CD14-positive monocyte (primary cell): Measurements from ENCODE around the gene SEZ6L. TPM values are rescaled to one million over a fixed set of nuclear protein-coding genes. Genes with fewer than 3 reads are reported as not detected.

ENCODE experiments used
- DNase-seq, 3 donors: peaks; one replicate each; pipeline ENCODE4 v3.0.0-alpha.2; 2011 to 2022
- H2AFZ ChIP-seq: 2 replicates; pipeline ENCODE4 v1.6.0; 2012; ENCODE audit warnings: mild to moderate bottlenecking, low read depth, low read length, inconsistent platforms; ENCODE audit not compliant: insufficient read depth, poor library complexity, severe bottlenecking
- H3K27ac ChIP-seq, 2 donors: 1 replicate in 1 of 2; 2 replicates in 1 of 2; pipeline ENCODE4 v1.5.1; 2012 to 2013; ENCODE audit warnings: low read length in 2 of 2, control low read depth in 1 of 2, inconsistent platforms in 1 of 2, low read depth in 1 of 2, mild to moderate bottlenecking in 1 of 2
- H3K27me3 ChIP-seq, 2 donors: one replicate each; pipeline versions ENCODE4 v1.6.0 to v1.6.1; 2011 to 2013; ENCODE audit warnings: low read length in 2 of 2; ENCODE audit not compliant: control insufficient read depth in 2 of 2, insufficient read depth in 2 of 2
- H3K36me3 ChIP-seq, 2 donors: replicated peaks in 1 of 2; 1 replicate in 1 of 2; 2 replicates in 1 of 2; pipeline versions ENCODE4 v1.5.1 to v1.6.1; 2012 to 2013; ENCODE audit warnings: low read length in 2 of 2, control low read depth in 1 of 2, inconsistent platforms in 1 of 2, mild to moderate bottlenecking in 1 of 2; ENCODE audit not compliant: insufficient read depth in 2 of 2, control insufficient read depth in 1 of 2
- H3K4me1 ChIP-seq, 2 donors: 1 replicate in 1 of 2; 2 replicates in 1 of 2; pipeline versions ENCODE4 v1.5.1 to v1.6.1; 2012 to 2013; ENCODE audit warnings: low read length in 2 of 2, control low read depth in 1 of 2, inconsistent platforms in 1 of 2, mild to moderate bottlenecking in 1 of 2, moderate library complexity in 1 of 2; ENCODE audit not compliant: insufficient read depth in 2 of 2, control insufficient read depth in 1 of 2
- H3K4me2 ChIP-seq: replicated peaks from 2 replicates; pipeline ENCODE3; 2012; ENCODE audit warnings: low read length, moderate library complexity, mild to moderate bottlenecking; ENCODE audit not compliant: poor library complexity, severe bottlenecking; ENCODE audit errors: extremely low read depth
- H3K4me3 ChIP-seq, 3 experiments: fragments of 200-600 bp in 1 of 3; sonication (generic) in 1 of 3; replicated peaks in 1 of 3; 1 replicate in 2 of 3; 2 replicates in 1 of 3; pipeline ENCODE4 v1.5.1; 2011 to 2013; ENCODE audit warnings: low read length in 3 of 3, mild to moderate bottlenecking in 3 of 3, control low read depth in 2 of 3, low read depth in 2 of 3, inconsistent platforms in 1 of 3, moderate library complexity in 1 of 3
- H3K79me2 ChIP-seq: 2 replicates; pipeline ENCODE4 v1.6.0; 2012; ENCODE audit warnings: mild to moderate bottlenecking, control low read depth, inconsistent platforms, low read length, moderate library complexity; ENCODE audit not compliant: insufficient read depth
- H3K9ac ChIP-seq: 2 replicates; pipeline ENCODE4 v1.6.0; 2017; ENCODE audit warnings: low read length, mild to moderate bottlenecking; ENCODE audit not compliant: insufficient read depth, poor library complexity, severe bottlenecking
- H3K9me3 ChIP-seq, 2 donors: replicated peaks in 1 of 2; 1 replicate in 1 of 2; 2 replicates in 1 of 2; pipeline versions ENCODE4 v1.5.1 to v1.6.1; 2012 to 2013; ENCODE audit warnings: low read length in 2 of 2, control low read depth in 1 of 2; ENCODE audit not compliant: control insufficient read depth in 1 of 2, insufficient read depth in 1 of 2
- H4K20me1 ChIP-seq: 2 replicates; pipeline ENCODE4 v1.6.0; 2012; ENCODE audit warnings: mild to moderate bottlenecking, low read length, control low read depth, moderate library complexity; ENCODE audit not compliant: insufficient read depth
- H3K27ac Mint-ChIP-seq, 7 donors: one replicate each; pipeline ENCODE4 v1.8.0; 2020; ENCODE audit warnings: mild to moderate bottlenecking in 7 of 7, mixed read lengths in 7 of 7, moderate library complexity in 6 of 7, inconsistent platforms in 2 of 7
- H3K27me3 Mint-ChIP-seq, 3 donors: one replicate each; pipeline ENCODE4 v1.8.0; 2021 to 2022; ENCODE audit warnings: low read depth in 3 of 3, mild to moderate bottlenecking in 3 of 3, mixed read lengths in 3 of 3, moderate library complexity in 3 of 3, inconsistent platforms in 1 of 3
- H3K36me3 Mint-ChIP-seq, 2 donors: one replicate each; pipeline ENCODE4 v1.8.0; 2020; ENCODE audit warnings: mixed read lengths in 2 of 2, inconsistent platforms in 1 of 2, mild to moderate bottlenecking in 1 of 2
- H3K4me1 Mint-ChIP-seq: one replicate; pipeline ENCODE4 v1.8.0; 2020; ENCODE audit warnings: mild to moderate bottlenecking, mixed read lengths
- H3K4me3 Mint-ChIP-seq, 2 donors: one replicate each; pipeline ENCODE4 v1.8.0; 2020; ENCODE audit warnings: mild to moderate bottlenecking in 2 of 2, mixed read lengths in 2 of 2, moderate library complexity in 1 of 2
- H3K9me3 Mint-ChIP-seq, 7 donors: one replicate each; pipeline ENCODE4 v1.8.0; 2020 to 2022; ENCODE audit warnings: mixed read lengths in 7 of 7, mild to moderate bottlenecking in 6 of 7, moderate library complexity in 6 of 7, inconsistent platforms in 2 of 7
- WGBS: methylation state at CpG from one replicate; pipeline ENCODE4 v1.1.5; 2013; ENCODE audit warnings: missing lambda C conversion rate; ENCODE audit not compliant: insufficient coverage; 5-methylcytosine and 5-hydroxymethylcytosine counted together
- intact Hi-C, 2 donors: fragments of 100-400 bp; cut with micrococcal nuclease; formaldehyde crosslinking; loops; one replicate each; pipeline versions ENCODE4 v1.15.0 to v1.15.1; 2023
- polyA plus RNA-seq, 3 donors: library from polyadenylated mRNA; depleted of rRNA in 1 of 3; unstranded in 2 of 3; stranded (reverse) in 1 of 3; fragments of 300-500 nt in 2 of 3; fragments of >200 nt in 1 of 3; fragmentation: Illumina TruSeq in 2 of 3; gene quantifications; 1 replicate in 2 of 3; 2 replicates in 1 of 3; pipeline ENCODE4 v1.2.3, GENCODE V29; 2012 to 2021
- TF ChIP-seq, protein P1 (sequence below): fragments of 200-600 bp; IDR thresholded peaks from one replicate; pipeline ENCODE4 v1.8.0; 2022; ENCODE audit warnings: antibody characterized with exemption, mild to moderate bottlenecking

Gene SEZ6L
- polyA plus RNA-seq, 3 donors, result 0.43 to 2.8 (median 0.71) TPM

DNA sequence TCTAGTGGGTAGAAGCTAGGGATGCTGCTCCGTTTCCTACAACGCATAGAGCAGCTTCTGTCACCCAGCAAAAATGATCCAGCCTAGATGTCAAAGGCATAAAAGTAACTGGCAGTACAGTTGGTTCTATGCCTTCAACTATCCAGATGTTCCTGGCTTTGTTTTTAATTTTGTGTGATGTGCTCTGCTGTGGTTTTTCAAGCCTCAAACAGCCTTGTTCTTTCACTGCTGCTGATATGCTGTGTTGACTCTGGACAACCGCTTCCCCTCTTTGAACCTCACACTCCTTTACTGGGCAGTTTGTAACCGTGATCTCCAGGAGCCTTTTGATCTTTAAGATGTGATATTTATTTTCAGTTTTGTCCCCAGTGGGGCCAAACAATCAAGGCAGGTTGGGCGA is 116.4 kb downstream of the SEZ6L start:
- Mint-ChIP-seq H3K27me3 (peaks cover 5 to 12% (median 6%) of the 10 kb centered on the region in 3 donors), H3K9me3 (peaks cover 0 to 2% (median 0%) of the 10 kb centered on the region in 7 donors), H3K36me3 (no peaks in the 10 kb centered on the region), H3K4me1 (no peaks in the 10 kb centered on the region), H3K27ac (no peak overlapping the region), H3K4me3 (no peak overlapping the region)
- Histone ChIP-seq H3K4me3 (no peak overlapping the region), H3K79me2 (no peaks in the 10 kb centered on the region), H3K27ac (no peak overlapping the region), H3K27me3 (no peaks in the 10 kb centered on the region), H3K9ac (no peak overlapping the region), H3K4me2 (no peak overlapping the region), H3K4me1 (no peaks in the 10 kb centered on the region), H3K9me3 (no peaks in the 10 kb centered on the region), H3K36me3 (no peaks in the 10 kb centered on the region), H4K20me1 (no peaks in the 10 kb centered on the region), H2AFZ (no peak overlapping the region)
- no peak for DNase-seq
- 56% methylated on average over 2 of the region's 5 CpGs for WGBS
- TF ChIP-seq, protein P1, sequence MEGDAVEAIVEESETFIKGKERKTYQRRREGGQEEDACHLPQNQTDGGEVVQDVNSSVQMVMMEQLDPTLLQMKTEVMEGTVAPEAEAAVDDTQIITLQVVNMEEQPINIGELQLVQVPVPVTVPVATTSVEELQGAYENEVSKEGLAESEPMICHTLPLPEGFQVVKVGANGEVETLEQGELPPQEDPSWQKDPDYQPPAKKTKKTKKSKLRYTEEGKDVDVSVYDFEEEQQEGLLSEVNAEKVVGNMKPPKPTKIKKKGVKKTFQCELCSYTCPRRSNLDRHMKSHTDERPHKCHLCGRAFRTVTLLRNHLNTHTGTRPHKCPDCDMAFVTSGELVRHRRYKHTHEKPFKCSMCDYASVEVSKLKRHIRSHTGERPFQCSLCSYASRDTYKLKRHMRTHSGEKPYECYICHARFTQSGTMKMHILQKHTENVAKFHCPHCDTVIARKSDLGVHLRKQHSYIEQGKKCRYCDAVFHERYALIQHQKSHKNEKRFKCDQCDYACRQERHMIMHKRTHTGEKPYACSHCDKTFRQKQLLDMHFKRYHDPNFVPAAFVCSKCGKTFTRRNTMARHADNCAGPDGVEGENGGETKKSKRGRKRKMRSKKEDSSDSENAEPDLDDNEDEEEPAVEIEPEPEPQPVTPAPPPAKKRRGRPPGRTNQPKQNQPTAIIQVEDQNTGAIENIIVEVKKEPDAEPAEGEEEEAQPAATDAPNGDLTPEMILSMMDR, result no peak
- intact Hi-C loops, result no loop called here

DNA sequence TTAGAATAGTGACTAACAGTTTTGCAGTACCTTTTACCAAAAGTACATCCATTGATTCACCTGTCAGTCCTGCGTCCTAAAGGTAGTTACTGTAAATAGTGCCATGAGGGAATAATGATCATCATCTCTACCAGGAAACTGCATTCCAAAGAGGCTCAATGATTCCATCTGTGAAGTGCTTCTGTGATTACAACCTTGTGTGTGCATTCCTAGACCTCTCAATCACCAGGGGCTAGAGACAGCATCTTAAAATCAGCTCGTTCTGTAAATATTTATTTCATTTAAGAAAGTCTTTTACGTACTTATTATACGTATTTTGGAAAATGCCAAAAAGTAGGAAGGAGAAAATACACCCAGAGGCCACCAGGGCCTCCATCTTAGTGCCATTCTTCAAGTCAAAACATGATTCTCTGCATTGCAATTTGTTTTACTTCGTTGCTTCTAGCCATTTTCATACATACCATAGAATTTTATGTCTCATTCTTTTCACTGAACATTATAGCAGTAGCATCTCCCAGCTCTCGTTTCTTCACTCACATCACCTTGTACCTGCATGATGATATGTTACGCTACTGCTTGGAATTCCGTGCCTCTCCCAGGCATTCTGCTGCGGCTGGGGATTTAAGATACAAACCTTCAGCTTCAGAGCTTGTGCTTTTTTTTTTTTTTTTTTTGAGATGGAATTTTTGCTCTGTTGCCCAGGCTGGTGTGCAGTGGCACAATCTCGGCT is 117.0 kb downstream of the SEZ6L start:
- Histone ChIP-seq H3K27ac (no peak overlapping the region), H3K79me2 (no peaks in the 10 kb centered on the region), H3K4me1 (no peaks in the 10 kb centered on the region), H3K9ac (no peak overlapping the region), H3K4me2 (no peak overlapping the region), H2AFZ (no peak overlapping the region), H3K36me3 (no peaks in the 10 kb centered on the region), H4K20me1 (no peaks in the 10 kb centered on the region), H3K27me3 (no peaks in the 10 kb centered on the region), H3K4me3 (no peak overlapping the region), H3K9me3 (no peaks in the 10 kb centered on the region)
- no peak for DNase-seq
- Mint-ChIP-seq H3K4me3 (no peak overlapping the region), H3K27ac (no peak overlapping the region), H3K4me1 (no peaks in the 10 kb centered on the region), H3K9me3 (peaks cover 0 to 2% (median 0%) of the 10 kb centered on the region in 7 donors), H3K27me3 (peaks cover 5 to 12% (median 6%) of the 10 kb centered on the region in 3 donors), H3K36me3 (no peaks in the 10 kb centered on the region)
- 83% methylated on average over 2 of the region's 10 CpGs for WGBS
- TF ChIP-seq, protein P1, result no peak
- intact Hi-C loops, result no loop called here
